ENCODE data around the gene DPH1.

The DPH1 gene

GRCh38 chr17:2044263-2044894 is 14.4 kb downstream of the DPH1 start:
- H3K27ac ChIP-seq = no peak overlapping the region
- TF ChIP-seq CTCF (conservative IDR thresholded peaks at IDR 0.05) = no peak

- H3K27ac ChIP-seq = no peak overlapping the region
These were observed 17.6 kb downstream of the DPH1 start for GRCh38 chr17:2047590-2047989.

GRCh38 chr17:2048805-2049204 is 18.9 kb downstream of the DPH1 start:
- peak overlapping the region; percentile 78 for H3K27ac ChIP-seq
- TF ChIP-seq CTCF (conservative IDR thresholded peaks at IDR 0.05) = no peak

More at GRCh38 chr17:2047590-2047989, 17.6 kb downstream of the DPH1 start:
- TF ChIP-seq CTCF (conservative IDR thresholded peaks at IDR 0.05) = no peak

- TF ChIP-seq CTCF (conservative IDR thresholded peaks at IDR 0.05) = no peak
These were observed 19.7 kb downstream of the DPH1 start for GRCh38 chr17:2049333-2050299.

GRCh38 chr17:2050300-2051060 is 20.5 kb downstream of the DPH1 start:
- H3K27ac ChIP-seq = peak overlapping the region; percentile 78
- peak; percentile 22; the same call in 1 of the 2 replicates for TF ChIP-seq CTCF (conservative IDR thresholded peaks at IDR 0.05)

More at GRCh38 chr17:2049333-2050299, 19.7 kb downstream of the DPH1 start:
- H3K27ac ChIP-seq = peak overlapping the region; percentile 78

- no peak; the same call in 1 of the 2 replicates for TF ChIP-seq CTCF (conservative IDR thresholded peaks at IDR 0.05)
- peak overlapping the region; percentile 78; the same call in 1 of the 2 replicates for H3K27ac ChIP-seq
These were observed 21.3 kb downstream of the DPH1 start for GRCh38 chr17:2051061-2051932.
